ENCODE measurements around the gene AP3B2. TPM values are rescaled to one million over a fixed set of nuclear protein-coding genes. Genes with fewer than 3 reads are reported as not detected.

Gene AP3B2
- total RNA-seq, 1 donor from 2014 or later: not detected

GRCh38 chr15:82698711-82699345 is 10.8 kb downstream of the AP3B2 start:
- no peak for DNase-seq (ENCODE audit: low read depth, low spot score)

GRCh38 chr15:82697735-82698407 is 11.8 kb downstream of the AP3B2 start:
- DNase-seq (ENCODE audit: low read depth, low spot score): no peak

GRCh38 chr15:82692171-82692570 is 17.5 kb downstream of the AP3B2 start:
- DNase-seq (ENCODE audit: low read depth, low spot score): no peak

- no peak for DNase-seq (ENCODE audit: low read depth, low spot score)
Observed at GRCh38 chr15:82689147-82689546, 20.5 kb downstream of the AP3B2 start.

GRCh38 chr15:82688691-82689090 is 21.0 kb downstream of the AP3B2 start:
- DNase-seq (ENCODE audit: low read depth, low spot score): no peak

- no peak for DNase-seq (ENCODE audit: low read depth, low spot score)
Observed at GRCh38 chr15:82681371-82681770, 28.3 kb downstream of the AP3B2 start.

GRCh38 chr15:82680200-82681102 is 29.2 kb downstream of the AP3B2 start:
- DNase-seq (ENCODE audit: low read depth, low spot score): no peak

- no peak for DNase-seq (ENCODE audit: low read depth, low spot score)
Observed at GRCh38 chr15:82679626-82680199, 30.0 kb downstream of the AP3B2 start.

GRCh38 chr15:82677720-82678323 is 31.9 kb downstream of the AP3B2 start:
- DNase-seq (ENCODE audit: low read depth, low spot score): no peak

- DNase-seq (ENCODE audit: low read depth, low spot score): no peak
Observed at GRCh38 chr15:82674873-82675272, 34.8 kb downstream of the AP3B2 start.

- DNase-seq (ENCODE audit: low read depth, low spot score): no peak
Observed at GRCh38 chr15:82670699-82671098, 39.0 kb downstream of the AP3B2 start.

- DNase-seq (ENCODE audit: low read depth, low spot score): no peak
Observed at GRCh38 chr15:82666606-82667005, 43.1 kb downstream of the AP3B2 start.

- no peak for DNase-seq (ENCODE audit: low read depth, low spot score)
Observed at GRCh38 chr15:82664021-82664420, 45.7 kb downstream of the AP3B2 start.

GRCh38 chr15:82663186-82663600 is 46.5 kb downstream of the AP3B2 start:
- no peak for DNase-seq (ENCODE audit: low read depth, low spot score)

- no peak for DNase-seq (ENCODE audit: low read depth, low spot score)
Observed at GRCh38 chr15:82662641-82663040, 47.0 kb downstream of the AP3B2 start.

GRCh38 chr15:82660378-82660777 is 49.3 kb downstream of the AP3B2 start:
- DNase-seq (ENCODE audit: low read depth, low spot score): no peak

GRCh38 chr15:82656641-82657266 is 52.9 kb downstream of the AP3B2 start:
- no peak for DNase-seq (ENCODE audit: low read depth, low spot score)

- no peak for DNase-seq (ENCODE audit: low read depth, low spot score)
Observed at GRCh38 chr15:82655606-82656005, 54.1 kb downstream of the AP3B2 start.

GRCh38 chr15:82653483-82654168 is 56.0 kb downstream of the AP3B2 start:
- DNase-seq (ENCODE audit: low read depth, low spot score): no peak

- DNase-seq (ENCODE audit: low read depth, low spot score): no peak
Observed at GRCh38 chr15:82651708-82652107, 58.0 kb downstream of the AP3B2 start.
